Activated T-cell treated with anti-CD3 and anti-CD28 coated beads for 1 hour (primary cell): ENCODE data around the gene IFT20.

Experiments used
- DNase-seq: peaks from one replicate; pipeline ENCODE4 v3.0.0-alpha.2; 2020; ENCODE audit warnings: low read depth

Gene IFT20

GRCh38 chr17:28335201-28335958, at the start of gene IFT20, which contains the start of gene TNFAIP1:
Gene IFT20 (minus strand): TSS chr17:28335472. CDS start chr17:28331985, 3,487 bp downstream.
Gene TNFAIP1 (plus strand): TSS chr17:28335761. CDS start chr17:28339522, 3,761 bp downstream.
- peak; percentile 92 for DNase-seq

GRCh38 chr17:28385037-28385400, 49.7 kb upstream of the IFT20 start:
- no peak for DNase-seq

- peak; percentile 47 for DNase-seq
These were observed 49.2 kb upstream of the IFT20 start for GRCh38 chr17:28384281-28385036.

GRCh38 chr17:28381141-28381825, 46.0 kb upstream of the IFT20 start:
- no peak for DNase-seq

- DNase-seq = no peak
These were observed 44.8 kb upstream of the IFT20 start for GRCh38 chr17:28379814-28380801.

- DNase-seq = no peak
These were observed 37.6 kb upstream of the IFT20 start for GRCh38 chr17:28372945-28373274.

GRCh38 chr17:28372203-28372944, 37.1 kb upstream of the IFT20 start:
- no peak for DNase-seq

- peak; percentile 72 for DNase-seq
These were observed 36.3 kb upstream of the IFT20 start, which contains the start of gene SARM1 for GRCh38 chr17:28371245-28372202. Gene SARM1 (plus strand): TSS chr17:28371694. CDS start chr17:28372033, 339 bp downstream.

GRCh38 chr17:28370744-28371103, 35.5 kb upstream of the IFT20 start:
- no peak for DNase-seq

- DNase-seq = no peak
These were observed 34.9 kb upstream of the IFT20 start, which contains the start of gene VTN for GRCh38 chr17:28370035-28370743. Gene VTN (minus strand): TSS chr17:28370307. CDS start chr17:28370203, 104 bp downstream.

- no peak for DNase-seq
These were observed 34.4 kb upstream of the IFT20 start for GRCh38 chr17:28369684-28370034.

- DNase-seq = no peak
These were observed 33.8 kb upstream of the IFT20 start for GRCh38 chr17:28368915-28369683.

- DNase-seq = no peak
These were observed 33.1 kb upstream of the IFT20 start for GRCh38 chr17:28368306-28368831.

- DNase-seq = no peak
These were observed 32.5 kb upstream of the IFT20 start for GRCh38 chr17:28367641-28368305.

- DNase-seq = no peak
These were observed 31.3 kb upstream of the IFT20 start for GRCh38 chr17:28366605-28367004.

GRCh38 chr17:28365487-28365886, 30.2 kb upstream of the IFT20 start:
- DNase-seq = no peak

GRCh38 chr17:28364665-28365363, 29.5 kb upstream of the IFT20 start, which contains the start of gene SEBOX:
Gene SEBOX (minus strand): TSS chr17:28365199. CDS start chr17:28365151, 48 bp downstream.
- no peak for DNase-seq
